HG03175 (cell line): ENCODE results near the gene FIBP.

ENCODE experiments used
- ATAC-seq: cut with Tn5 transposase; IDR thresholded peaks from one replicate; pipeline ENCODE4 v1.9.1; 2021; ENCODE audit warnings: mild to moderate bottlenecking, moderate library complexity; ENCODE audit not compliant: unreplicated experiment

Gene FIBP

DNA sequence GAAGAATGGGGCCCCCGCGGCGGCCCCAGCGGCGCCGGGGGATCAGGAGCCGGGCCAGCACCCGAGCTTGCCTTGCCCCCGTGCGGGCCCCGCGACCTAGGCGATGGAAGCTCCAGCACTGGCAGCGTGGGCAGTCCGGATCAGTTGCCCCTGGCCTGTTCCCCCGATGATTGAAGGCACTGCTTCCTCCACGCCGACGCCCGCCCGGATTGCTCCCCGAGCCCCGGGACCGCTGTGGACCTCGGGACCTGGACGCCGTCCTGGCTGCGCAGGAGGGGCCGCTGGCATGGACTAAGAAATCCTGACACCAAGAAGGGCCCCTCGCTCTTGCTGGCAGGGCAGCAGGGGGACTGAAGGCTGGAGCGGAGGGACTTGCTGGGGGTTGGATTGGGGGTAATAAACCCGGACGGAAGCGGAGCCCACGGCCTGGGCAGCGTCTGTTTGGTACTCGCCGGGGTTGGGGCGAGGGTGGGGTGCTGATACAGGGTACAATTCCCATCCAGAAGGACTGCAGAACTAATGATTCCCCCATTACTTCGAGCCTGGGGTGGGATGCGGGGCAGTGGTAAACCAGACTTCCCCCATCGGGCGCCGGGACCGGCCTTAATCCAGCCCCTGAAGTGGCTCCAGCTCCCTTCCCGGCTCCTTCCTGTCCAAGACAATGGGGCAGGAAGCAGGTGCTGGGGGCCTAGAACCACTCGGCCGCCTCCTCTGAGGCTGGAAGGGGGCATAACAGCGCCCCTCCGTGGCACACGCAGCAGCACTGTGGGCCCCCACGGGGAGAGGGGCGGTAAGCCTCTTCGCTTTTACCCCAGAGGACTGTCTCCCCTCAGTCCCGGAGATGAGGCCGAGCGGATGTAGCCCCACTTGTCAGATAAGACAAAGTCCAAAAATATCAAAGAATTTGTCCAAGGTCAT lies 3.2 kb upstream of the FIBP start:
- ATAC-seq, result no peak

DNA sequence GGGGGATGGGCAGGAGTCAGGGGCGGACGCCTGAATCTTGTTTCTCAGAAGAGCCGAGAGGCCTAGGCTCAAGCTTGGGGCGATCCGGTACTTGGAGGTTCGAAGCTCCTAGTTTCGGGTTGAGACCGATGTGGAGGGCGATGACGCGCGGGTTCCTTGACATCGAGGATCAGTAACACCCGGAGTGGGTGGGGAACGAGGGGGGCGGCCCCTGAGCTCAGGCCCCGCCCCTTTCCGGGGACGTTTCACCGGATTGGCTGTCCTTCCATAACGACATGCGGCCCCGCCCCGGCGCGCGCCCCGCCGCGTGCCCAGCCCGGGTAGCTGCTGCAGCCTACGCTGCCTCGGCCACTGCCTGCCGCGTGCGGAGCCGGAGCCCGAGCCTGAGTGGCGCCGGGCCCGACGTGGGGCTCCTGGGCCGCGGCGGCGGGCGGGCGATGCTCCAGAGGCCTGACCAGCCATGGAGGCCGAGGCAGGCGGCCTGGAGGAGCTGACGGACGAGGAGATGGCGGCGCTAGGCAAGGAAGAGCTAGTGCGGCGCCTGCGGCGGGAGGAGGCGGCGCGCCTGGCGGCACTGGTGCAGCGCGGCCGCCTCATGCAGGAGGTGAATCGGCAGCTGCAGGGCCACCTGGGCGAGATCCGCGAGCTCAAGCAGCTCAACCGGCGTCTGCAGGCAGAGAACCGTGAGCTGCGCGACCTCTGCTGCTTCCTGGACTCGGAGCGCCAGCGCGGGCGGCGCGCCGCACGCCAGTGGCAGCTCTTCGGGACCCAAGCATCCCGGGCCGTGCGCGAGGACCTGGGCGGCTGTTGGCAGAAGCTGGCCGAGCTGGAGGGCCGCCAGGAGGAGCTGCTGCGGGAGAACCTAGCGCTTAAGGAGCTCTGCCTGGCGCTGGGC lies 2.3 kb upstream of the FIBP start, which contains the start of gene CCDC85B:
Gene CCDC85B (plus strand): TSS at position 350 of the 895 bp plus-strand sequence. CDS start 111 bp downstream, at position 461.
- peak; percentile 53 for ATAC-seq

- no peak for ATAC-seq
These were observed 528 bp downstream of the FIBP start for GRCh38 chr11:65887723-65888162.

DNA sequence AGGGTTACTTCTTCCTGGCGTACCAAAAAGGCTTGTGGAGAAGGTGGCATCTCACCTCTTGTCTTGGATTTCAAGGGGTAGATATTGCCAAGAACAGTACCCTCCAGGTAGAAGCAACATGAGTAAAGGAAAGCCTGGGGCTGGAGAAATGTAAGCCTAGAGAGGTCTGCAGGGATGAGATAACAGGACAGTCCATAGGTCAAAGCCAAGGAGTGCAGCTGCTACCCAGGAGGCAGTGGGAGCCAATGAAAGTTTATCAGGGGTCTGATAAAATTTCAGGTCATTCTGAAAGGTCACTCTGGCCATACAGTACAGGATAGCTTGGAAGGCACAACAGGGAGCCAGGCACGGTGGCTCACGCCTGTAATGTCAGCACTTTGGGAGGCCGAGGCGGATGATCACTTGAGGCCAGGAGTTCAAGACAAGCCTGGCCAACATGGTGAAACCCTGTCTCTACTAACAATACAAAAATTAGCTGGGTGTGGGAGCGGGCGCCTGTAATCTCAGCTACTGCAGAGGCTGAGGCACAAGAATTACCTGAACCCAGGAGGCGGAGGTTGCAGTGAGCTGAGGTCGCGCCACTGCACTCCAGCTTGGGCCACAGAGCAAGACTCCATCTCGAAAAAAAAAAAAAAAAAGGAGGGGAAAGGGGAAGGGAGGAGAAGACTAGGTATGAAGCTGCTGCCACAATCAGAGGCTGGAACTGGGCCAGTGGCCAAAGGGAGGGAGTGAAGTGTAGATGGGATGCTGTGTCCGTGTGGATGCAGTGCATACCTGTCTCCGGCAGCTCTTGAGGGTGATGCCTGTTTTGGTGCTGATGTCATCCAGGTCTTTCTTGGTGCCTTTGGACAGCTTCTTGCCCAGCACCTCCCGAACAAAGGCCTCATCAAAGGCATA lies 1.2 kb downstream of the FIBP start:
- ATAC-seq, result no peak

GRCh38 chr11:65885808-65886536 lies 2.3 kb downstream of the FIBP start:
- ATAC-seq, result no peak

DNA sequence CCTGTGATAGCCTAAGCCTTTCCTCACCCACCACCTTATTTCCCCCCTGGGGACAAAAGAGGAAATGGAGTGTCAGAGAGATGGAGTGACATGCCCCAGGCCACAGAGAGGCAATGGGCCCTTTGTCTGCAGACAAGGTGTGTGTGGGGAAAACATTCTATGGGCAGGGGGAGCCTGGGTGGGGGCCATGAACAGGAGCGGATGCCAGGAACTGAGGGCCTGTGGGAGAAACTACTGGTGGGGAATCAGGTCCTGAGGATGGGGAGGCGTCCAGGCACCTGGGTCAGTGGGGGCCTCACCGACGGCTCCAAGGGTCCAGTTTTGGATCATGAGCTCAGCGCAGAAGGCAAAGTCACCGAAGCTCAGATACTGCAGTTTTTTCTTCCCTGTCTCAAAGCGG lies 3.0 kb downstream of the FIBP start:
- ATAC-seq, result no peak

- no peak for ATAC-seq
These were observed 3.6 kb downstream of the FIBP start for GRCh38 chr11:65884716-65885092.

DNA sequence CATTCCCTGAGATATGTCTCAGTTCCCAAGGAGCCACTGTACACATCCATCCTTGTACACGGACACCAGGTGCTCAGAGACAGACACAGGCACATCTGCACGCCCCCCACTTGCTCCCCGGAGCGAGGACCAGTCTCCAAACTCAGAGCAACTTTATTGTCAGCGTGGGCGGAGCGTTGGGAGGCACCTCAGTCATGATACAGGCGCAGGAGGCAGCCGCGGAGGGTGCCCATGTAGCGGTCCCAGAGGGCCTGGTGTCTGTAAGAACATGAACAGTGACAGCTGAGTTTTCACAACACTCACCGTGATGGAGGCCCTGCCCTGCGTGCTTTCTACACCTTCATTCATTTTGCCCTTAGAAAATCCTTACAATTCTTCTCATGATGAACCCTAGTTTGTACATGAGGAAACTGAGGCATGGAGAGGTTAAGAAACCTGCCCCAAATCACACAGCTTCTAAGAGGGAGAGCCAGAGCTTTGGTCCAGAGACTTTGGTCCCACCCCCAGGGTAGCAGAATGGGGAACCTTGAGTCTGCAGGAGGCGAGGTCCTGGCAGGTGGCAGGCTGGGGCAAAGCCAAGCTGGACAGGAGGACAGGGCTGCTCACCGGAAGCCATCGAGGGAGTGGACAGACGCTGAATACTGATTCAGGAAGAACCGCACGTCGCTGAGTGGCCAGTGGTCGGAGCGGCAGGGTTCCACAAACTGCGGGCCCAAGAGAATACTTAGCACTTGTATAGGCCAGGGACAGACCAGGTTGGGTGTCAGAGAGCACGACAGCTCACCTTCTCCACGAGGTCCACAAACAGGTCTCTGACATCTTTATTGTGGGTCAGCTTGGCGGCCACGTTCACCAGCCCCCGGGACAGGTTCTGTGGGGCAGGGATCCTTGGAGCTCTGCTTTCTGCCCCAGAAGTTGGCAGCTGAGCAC lies 4.2 kb downstream of the FIBP start:
- ATAC-seq, result no peak

DNA sequence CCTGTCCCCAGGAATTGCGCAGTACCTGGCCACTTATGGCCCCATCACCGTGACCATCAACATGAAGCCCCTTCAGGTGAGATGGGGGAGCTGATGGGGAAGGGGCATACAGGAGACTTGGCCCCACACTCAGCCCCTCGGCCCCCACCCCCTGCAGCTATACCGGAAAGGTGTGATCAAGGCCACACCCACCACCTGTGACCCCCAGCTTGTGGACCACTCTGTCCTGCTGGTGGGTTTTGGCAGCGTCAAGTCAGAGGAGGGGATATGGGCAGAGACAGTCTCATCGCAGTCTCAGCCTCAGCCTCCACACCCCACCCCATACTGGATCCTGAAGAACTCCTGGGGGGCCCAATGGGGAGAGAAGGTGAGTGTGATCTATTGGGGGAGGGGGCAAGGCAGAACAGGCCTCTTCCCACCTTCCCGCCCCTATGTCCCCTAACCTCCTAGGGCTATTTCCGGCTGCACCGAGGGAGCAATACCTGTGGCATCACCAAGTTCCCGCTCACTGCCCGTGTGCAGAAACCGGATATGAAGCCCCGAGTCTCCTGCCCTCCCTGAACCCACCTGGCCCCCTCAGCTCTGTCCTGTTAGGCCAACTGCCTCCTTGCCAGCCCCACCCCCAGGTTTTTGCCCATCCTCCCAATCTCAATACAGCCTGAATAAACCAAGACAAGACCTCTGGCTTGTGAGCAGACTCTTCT lies 5.1 kb downstream of the FIBP start:
- ATAC-seq, result no peak

DNA sequence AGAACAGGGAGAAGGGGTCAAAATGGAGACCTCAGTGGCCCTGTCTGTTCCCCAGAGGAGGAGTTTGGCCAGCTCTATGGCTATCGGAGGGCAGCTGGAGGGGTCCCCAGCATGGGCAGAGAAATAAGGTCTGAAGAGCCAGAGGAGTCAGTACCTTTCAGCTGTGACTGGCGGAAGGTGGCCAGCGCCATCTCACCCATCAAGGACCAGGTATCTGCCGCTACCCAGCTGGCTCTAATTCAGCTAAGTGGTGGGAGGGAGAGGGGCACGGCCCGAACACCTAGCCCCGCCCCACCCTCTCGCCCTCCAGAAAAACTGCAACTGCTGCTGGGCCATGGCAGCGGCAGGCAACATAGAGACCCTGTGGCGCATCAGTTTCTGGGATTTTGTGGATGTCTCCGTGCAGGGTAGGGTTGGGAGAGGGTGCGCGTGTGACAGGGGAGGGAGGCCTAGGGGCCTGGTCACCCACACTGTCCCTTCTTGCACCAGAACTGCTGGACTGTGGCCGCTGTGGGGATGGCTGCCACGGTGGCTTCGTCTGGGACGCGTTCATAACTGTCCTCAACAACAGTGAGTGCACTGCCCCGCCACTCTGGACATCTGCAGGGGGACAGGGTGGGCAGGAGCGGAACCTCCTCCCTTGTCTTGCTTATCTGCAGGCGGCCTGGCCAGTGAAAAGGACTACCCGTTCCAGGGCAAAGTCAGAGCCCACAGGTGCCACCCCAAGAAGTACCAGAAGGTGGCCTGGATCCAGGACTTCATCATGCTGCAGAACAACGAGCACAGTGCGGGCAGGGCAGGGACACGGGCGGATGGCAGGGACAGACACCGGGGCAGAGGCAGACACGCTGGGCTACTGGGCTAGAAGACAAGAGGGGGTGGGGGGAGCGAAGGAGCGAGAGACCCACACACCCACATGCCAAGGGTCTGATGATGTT lies 5.9 kb downstream of the FIBP start:
- no peak for ATAC-seq

- no peak for ATAC-seq
These were observed 7.3 kb downstream of the FIBP start for GRCh38 chr11:65880844-65881421.

DNA sequence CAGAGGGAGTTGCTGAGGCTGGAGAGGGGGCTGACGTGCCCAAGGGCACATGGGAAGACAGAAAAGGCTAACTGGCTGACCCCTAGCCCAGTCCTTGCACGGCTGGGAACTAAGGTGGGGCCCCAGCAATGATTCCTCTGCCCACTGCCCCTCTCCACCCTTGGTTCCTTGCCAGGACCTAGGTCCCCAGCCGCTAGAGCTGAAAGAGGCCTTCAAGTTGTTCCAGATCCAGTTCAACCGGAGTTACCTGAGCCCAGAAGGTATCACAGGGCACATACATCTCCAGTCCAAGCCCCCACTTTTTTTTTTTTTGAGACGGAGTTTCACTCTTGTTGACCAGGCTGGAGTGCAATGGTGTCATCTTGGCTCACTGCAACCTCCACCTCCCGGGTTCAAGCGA lies 8.2 kb downstream of the FIBP start:
- no peak for ATAC-seq

- ATAC-seq, result no peak
These were observed 8.7 kb downstream of the FIBP start, which contains the start of gene CTSW for GRCh38 chr11:65879617-65880016. TSS of gene CTSW (plus strand) at chr11:65879837. CDS start at chr11:65879855, 18 bp downstream.

GRCh38 chr11:65873318-65874156 lies 14.7 kb downstream of the FIBP start:
- ATAC-seq, result peak; percentile 82

DNA sequence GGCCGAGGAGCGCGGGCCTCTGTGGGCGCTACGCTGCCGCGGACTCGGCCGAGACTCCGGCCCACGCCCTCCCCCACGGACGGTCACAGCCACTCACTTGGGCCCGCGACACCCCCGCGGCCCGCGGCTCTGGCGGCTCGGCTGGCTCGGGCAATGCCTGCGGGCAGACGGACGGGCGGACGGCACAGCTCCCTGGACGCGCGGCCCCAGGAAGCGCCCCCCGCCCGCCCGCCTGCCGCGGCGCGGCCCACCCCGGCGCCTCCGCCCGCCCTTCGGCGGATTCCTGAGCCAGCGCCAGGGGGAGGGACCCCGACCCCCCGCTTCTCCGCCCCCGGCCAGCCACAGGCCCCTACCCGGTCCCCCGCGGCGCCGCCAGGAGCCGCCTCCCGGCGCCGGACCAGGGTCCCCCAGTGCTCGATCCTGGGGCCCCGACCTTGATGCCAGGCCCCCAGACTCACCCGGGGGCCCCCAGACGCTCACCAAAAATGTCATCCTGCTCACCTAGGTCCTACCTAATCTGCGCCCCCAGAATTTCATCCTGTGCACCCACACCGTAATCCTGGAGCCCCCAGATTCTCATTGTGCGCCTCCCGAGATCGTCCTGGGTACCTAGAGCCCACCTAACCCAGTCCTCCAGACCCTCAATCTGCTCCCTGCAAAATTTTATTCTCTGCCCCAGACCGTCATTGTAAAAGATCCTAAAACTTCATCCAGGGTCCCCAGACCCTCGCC lies 15.5 kb downstream of the FIBP start, which contains the start of gene EFEMP2:
Gene EFEMP2 (minus strand): TSS at position 215 of the 732 bp plus-strand sequence. CDS start 446 bp downstream, outside the sequence.
- ATAC-seq, result no peak
